ENCODE measurements around the gene IFIT1. TPM values are rescaled to one million over a fixed set of nuclear protein-coding genes. Genes with fewer than 3 reads are reported as not detected.
"Not testable (repeated sequence)": the region's sequence is repeated elsewhere in the genome, so short reads cannot be mapped to it uniquely, and the experiment has no call there.

The IFIT1 gene
- total and polyA plus RNA-seq, 8 donors = 0.29 to 12.1 (median 4.3) TPM

- TF ChIP-seq EP300 (IDR thresholded peaks at IDR 0.05) = no peak
- TF ChIP-seq POLR2AphosphoS5 (IDR thresholded peaks at IDR 0.05) = no peak
- TF ChIP-seq CTCF (IDR thresholded peaks at IDR 0.05) = no peak
- TF ChIP-seq POLR2A (IDR thresholded peaks at IDR 0.05) = no peak
- Histone ChIP-seq H3K4me3 (no peak overlapping the region), H3K27me3 (no peaks in the 10 kb centered on the region), H3K27ac (no peak overlapping the region), H3K9me3 (no peaks in the 10 kb centered on the region), H3K36me3 (no peaks in the 10 kb centered on the region), H3K4me1 (peaks cover 9 to 41% (median 27%) of the 10 kb centered on the region in 4 donors)
- WGBS, 5 donors = 70 to 79% (median 77%) methylated on average over 2 of the region's 2 CpGs
- intact Hi-C loops (cut with DNase I; ENCODE audit: low total_unique reads) = no loop called here
- DNase-seq = no peak
These were observed 43.4 kb upstream of the IFIT1 start for GRCh38 chr10:89348975-89349374.

- intact Hi-C loops (cut with DNase I; ENCODE audit: low total_unique reads) = not testable (repeated sequence)
These were observed 41.6 kb upstream of the IFIT1 start for GRCh38 chr10:89350631-89351315.

GRCh38 chr10:89351412-89351779 lies 41.0 kb upstream of the IFIT1 start:
- WGBS, 5 donors = 0 to 22% (median 14%) methylated on average over 1 of the region's 1 CpG
- no peaks in the 10 kb centered on the region for H3K27me3 ChIP-seq
- no peaks in the 10 kb centered on the region for H3K9me3 ChIP-seq
- no peaks in the 10 kb centered on the region for H3K36me3 ChIP-seq
- peak in 1 of 2 donors; percentile 62 for DNase-seq
- intact Hi-C loops (cut with DNase I; ENCODE audit: low total_unique reads) = no loop called here
- H3K4me1 ChIP-seq = peaks cover 9 to 37% (median 26%) of the 10 kb centered on the region in 4 donors
- peak overlapping the region; percentile 82 to 96 (median 88) for H3K27ac ChIP-seq
- TF ChIP-seq POLR2A (IDR thresholded peaks at IDR 0.05) (no peak), CTCF (IDR thresholded peaks at IDR 0.05) (no peak), EP300 (IDR thresholded peaks at IDR 0.05) (no peak), POLR2AphosphoS5 (IDR thresholded peaks at IDR 0.05) (no peak)
- H3K4me3 ChIP-seq = no peak overlapping the region

More at GRCh38 chr10:89350631-89351315, 41.6 kb upstream of the IFIT1 start:
- H3K27ac ChIP-seq = peak overlapping the region; percentile 82 to 96 (median 88)
- WGBS, 5 donors = 9 to 23% (median 17%) methylated on average over 7 of the region's 7 CpGs
- H3K36me3 ChIP-seq, H3K27me3 ChIP-seq, H3K4me3 ChIP-seq, H3K9me3 ChIP-seq: not testable (repeated sequence)
- peak; percentile 57 to 68 for DNase-seq
- peaks cover 9 to 41% (median 27%) of the 10 kb centered on the region in 4 donors for H3K4me1 ChIP-seq
- peak in 2 of 3 donors; percentile 49 to 53 for TF ChIP-seq POLR2AphosphoS5 (IDR thresholded peaks at IDR 0.05)

- Histone ChIP-seq H3K27me3 (no peaks in the 10 kb centered on the region), H3K4me1 (peaks cover 9 to 33% (median 24%) of the 10 kb centered on the region in 4 donors), H3K9me3 (no peaks in the 10 kb centered on the region), H3K36me3 (no peaks in the 10 kb centered on the region), H3K27ac (peak overlapping the region; percentile 82 to 96 (median 88)), H3K4me3 (no peak overlapping the region)
- DNase-seq = peak; percentile 63 to 87
- intact Hi-C loops (cut with DNase I; ENCODE audit: low total_unique reads) = no loop called here
- no peak for TF ChIP-seq EP300 (IDR thresholded peaks at IDR 0.05)
- peak in 2 of 3 donors; percentile 33 to 60 for TF ChIP-seq POLR2AphosphoS5 (IDR thresholded peaks at IDR 0.05)
- 17 to 32% (median 26%) methylated on average over 12 of the region's 12 CpGs for WGBS, 5 donors
These were observed 40.4 kb upstream of the IFIT1 start for GRCh38 chr10:89351780-89352597.

GRCh38 chr10:89352802-89353201 lies 39.6 kb upstream of the IFIT1 start:
- H3K27me3 ChIP-seq = no peaks in the 10 kb centered on the region
- H3K36me3 ChIP-seq = no peaks in the 10 kb centered on the region
- intact Hi-C loops (cut with DNase I; ENCODE audit: low total_unique reads) = no loop called here
- TF ChIP-seq CTCF (IDR thresholded peaks at IDR 0.05) (no peak), EP300 (IDR thresholded peaks at IDR 0.05) (no peak)
- no peak for DNase-seq
- WGBS, 5 donors = 82 to 88% (median 87%) methylated on average over 4 of the region's 4 CpGs
- H3K27ac ChIP-seq = peak overlapping the region; percentile 24 to 90 (median 87)
- H3K4me1 ChIP-seq = peaks cover 9 to 33% (median 23%) of the 10 kb centered on the region in 4 donors
- no peak overlapping the region for H3K4me3 ChIP-seq
- no peaks in the 10 kb centered on the region for H3K9me3 ChIP-seq

Data from stomach (tissue), 9 donors.